ENCODE results near the gene RFC1.

GRCh38 chr4:39367166-39367565 lies 1.0 kb upstream of the RFC1 start:
- no peak for TF ChIP-seq POLR2AphosphoS5 (IDR thresholded peaks at IDR 0.05)
- no peak for TF ChIP-seq CTCF (IDR thresholded peaks at IDR 0.05)
- no peak for TF ChIP-seq POLR2A (IDR thresholded peaks at IDR 0.05)
- no peak for TF ChIP-seq EP300 (IDR thresholded peaks at IDR 0.05; ENCODE audit: low read depth)
